ENCODE data around the gene ADAMTS15. TPM values are rescaled to one million over a fixed set of nuclear protein-coding genes. Genes with fewer than 3 reads are reported as not detected.
A peak's percentile ranks its signal among the peaks of the same experiment; 100 is the strongest.

ADAMTS15 gene
- total RNA-seq, 1 donor, result 4.3 TPM

DNA sequence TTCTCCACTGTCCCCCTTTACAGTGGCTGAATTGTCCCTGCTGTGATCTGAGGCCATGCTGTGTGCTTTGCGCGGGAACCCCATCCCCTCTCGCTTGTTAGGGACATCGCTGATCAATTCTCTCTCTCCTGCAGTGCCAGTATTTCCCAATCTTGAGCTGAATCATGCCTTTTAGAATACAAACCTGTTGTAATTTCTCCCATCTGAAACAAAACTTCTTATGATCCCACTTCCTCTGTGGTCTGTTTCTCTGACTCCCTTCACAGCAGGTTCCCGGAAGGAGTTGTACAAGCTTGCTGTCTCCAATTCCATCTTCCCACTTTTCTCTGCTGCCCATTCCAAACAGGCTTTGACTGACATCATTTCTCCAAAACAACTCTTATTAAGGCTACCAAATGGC lies 16.8 kb downstream of the ADAMTS15 start:
- Histone ChIP-seq H3K9me3 (ENCODE audit: low read depth, low read length) (no peaks in the 10 kb centered on the region), H4K20me1 (ENCODE audit: insufficient read depth, low read length) (no peaks in the 10 kb centered on the region), H3K4me1 (ENCODE audit: insufficient read depth, low read length) (no peaks in the 10 kb centered on the region), H3K79me2 (ENCODE audit: insufficient read depth, low read length) (no peaks in the 10 kb centered on the region), H3K27me3 (ENCODE audit: insufficient read depth, low read length) (peaks cover 8% of the 10 kb centered on the region), H2AFZ (ENCODE audit: low read length) (no peak overlapping the region), H3K4me2 (ENCODE audit: insufficient read depth, low read length) (no peak overlapping the region), H3K36me3 (ENCODE audit: insufficient read depth, low read length) (no peaks in the 10 kb centered on the region), H3K4me3 (ENCODE audit: insufficient read depth, low read length) (no peak overlapping the region), H3K27ac (ENCODE audit: low read depth, low read length) (no peak overlapping the region)
- DNase-seq (ENCODE audit: insufficient read length, low spot score, missing footprints), result peak; percentile 42
- TF ChIP-seq, protein P1, sequence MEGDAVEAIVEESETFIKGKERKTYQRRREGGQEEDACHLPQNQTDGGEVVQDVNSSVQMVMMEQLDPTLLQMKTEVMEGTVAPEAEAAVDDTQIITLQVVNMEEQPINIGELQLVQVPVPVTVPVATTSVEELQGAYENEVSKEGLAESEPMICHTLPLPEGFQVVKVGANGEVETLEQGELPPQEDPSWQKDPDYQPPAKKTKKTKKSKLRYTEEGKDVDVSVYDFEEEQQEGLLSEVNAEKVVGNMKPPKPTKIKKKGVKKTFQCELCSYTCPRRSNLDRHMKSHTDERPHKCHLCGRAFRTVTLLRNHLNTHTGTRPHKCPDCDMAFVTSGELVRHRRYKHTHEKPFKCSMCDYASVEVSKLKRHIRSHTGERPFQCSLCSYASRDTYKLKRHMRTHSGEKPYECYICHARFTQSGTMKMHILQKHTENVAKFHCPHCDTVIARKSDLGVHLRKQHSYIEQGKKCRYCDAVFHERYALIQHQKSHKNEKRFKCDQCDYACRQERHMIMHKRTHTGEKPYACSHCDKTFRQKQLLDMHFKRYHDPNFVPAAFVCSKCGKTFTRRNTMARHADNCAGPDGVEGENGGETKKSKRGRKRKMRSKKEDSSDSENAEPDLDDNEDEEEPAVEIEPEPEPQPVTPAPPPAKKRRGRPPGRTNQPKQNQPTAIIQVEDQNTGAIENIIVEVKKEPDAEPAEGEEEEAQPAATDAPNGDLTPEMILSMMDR (IDR thresholded peaks at IDR 0.05; ENCODE audit: extremely low read depth, low read depth, low read length), result no peak

- H4K20me1 ChIP-seq (ENCODE audit: insufficient read depth, low read length), result no peaks in the 10 kb centered on the region
- no peak overlapping the region for H3K4me3 ChIP-seq (ENCODE audit: insufficient read depth, low read length)
- H3K4me2 ChIP-seq (ENCODE audit: insufficient read depth, low read length), result no peak overlapping the region
- H3K79me2 ChIP-seq (ENCODE audit: insufficient read depth, low read length), result no peaks in the 10 kb centered on the region
- H3K4me1 ChIP-seq (ENCODE audit: insufficient read depth, low read length), result no peaks in the 10 kb centered on the region
- H3K27ac ChIP-seq (ENCODE audit: low read depth, low read length), result no peak overlapping the region
- H3K27me3 ChIP-seq (ENCODE audit: insufficient read depth, low read length), result no peaks in the 10 kb centered on the region
- TF ChIP-seq, protein P1 (IDR thresholded peaks at IDR 0.05; ENCODE audit: extremely low read depth, low read depth, low read length), result no peak
- no peaks in the 10 kb centered on the region for H3K36me3 ChIP-seq (ENCODE audit: insufficient read depth, low read length)
- no peak overlapping the region for H2AFZ ChIP-seq (ENCODE audit: low read length)
- DNase-seq (ENCODE audit: insufficient read length, low spot score, missing footprints), result peak; percentile 11
- no peaks in the 10 kb centered on the region for H3K9me3 ChIP-seq (ENCODE audit: low read depth, low read length)
Measured at GRCh38 chr11:130467116-130467900, 18.9 kb downstream of the ADAMTS15 start.

GRCh38 chr11:130469181-130469580 lies 20.7 kb downstream of the ADAMTS15 start:
- peak; percentile 30 for DNase-seq (ENCODE audit: insufficient read length, low spot score, missing footprints)
- Histone ChIP-seq H2AFZ (ENCODE audit: low read length) (no peak overlapping the region), H3K36me3 (ENCODE audit: insufficient read depth, low read length) (no peaks in the 10 kb centered on the region), H4K20me1 (ENCODE audit: insufficient read depth, low read length) (no peaks in the 10 kb centered on the region), H3K9me3 (ENCODE audit: low read depth, low read length) (no peaks in the 10 kb centered on the region), H3K4me3 (ENCODE audit: insufficient read depth, low read length) (no peak overlapping the region), H3K27ac (ENCODE audit: low read depth, low read length) (no peak overlapping the region), H3K79me2 (ENCODE audit: insufficient read depth, low read length) (no peaks in the 10 kb centered on the region), H3K4me2 (ENCODE audit: insufficient read depth, low read length) (no peak overlapping the region), H3K4me1 (ENCODE audit: insufficient read depth, low read length) (no peaks in the 10 kb centered on the region), H3K27me3 (ENCODE audit: insufficient read depth, low read length) (no peaks in the 10 kb centered on the region)
- TF ChIP-seq, protein P1 (IDR thresholded peaks at IDR 0.05; ENCODE audit: extremely low read depth, low read depth, low read length), result no peak

DNA sequence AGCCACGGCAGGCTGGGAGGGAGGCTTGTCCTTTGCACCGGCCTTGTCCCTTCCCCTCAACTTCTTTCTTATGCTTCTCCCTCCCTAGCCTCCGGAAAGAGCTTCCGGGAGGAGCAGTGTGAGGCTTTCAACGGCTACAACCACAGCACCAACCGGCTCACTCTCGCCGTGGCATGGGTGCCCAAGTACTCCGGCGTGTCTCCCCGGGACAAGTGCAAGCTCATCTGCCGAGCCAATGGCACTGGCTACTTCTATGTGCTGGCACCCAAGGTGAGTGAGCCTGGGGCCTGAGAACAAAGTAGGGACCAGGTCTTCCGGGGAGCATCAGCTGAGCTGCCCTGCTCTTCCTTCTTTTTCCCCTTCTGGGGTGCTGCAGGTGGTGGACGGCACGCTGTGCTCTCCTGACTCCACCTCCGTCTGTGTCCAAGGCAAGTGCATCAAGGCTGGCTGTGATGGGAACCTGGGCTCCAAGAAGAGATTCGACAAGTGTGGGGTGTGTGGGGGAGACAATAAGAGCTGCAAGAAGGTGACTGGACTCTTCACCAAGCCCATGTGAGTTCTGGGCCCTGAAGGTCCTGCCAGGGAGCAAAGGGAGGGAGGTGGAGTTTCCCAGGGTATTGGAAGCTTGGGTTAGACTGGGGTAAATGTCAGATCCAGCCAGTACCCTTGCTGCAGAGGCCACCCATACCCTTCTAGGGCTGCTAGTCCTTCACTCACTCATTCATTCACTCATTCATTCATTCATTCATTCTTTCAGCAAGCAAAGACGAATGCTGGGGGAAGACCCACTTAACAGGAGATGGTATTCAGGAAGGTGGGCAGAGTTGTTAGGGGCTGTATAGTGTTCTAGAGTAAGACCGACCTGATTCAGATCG lies 22.6 kb downstream of the ADAMTS15 start:
- H2AFZ ChIP-seq (ENCODE audit: low read length), result no peak overlapping the region
- DNase-seq (ENCODE audit: insufficient read length, low spot score, missing footprints), result peak; percentile 76

More for the DNA sequence above, 22.6 kb downstream of the ADAMTS15 start:
- Histone ChIP-seq H3K36me3 (ENCODE audit: insufficient read depth, low read length) (no peaks in the 10 kb centered on the region), H3K27me3 (ENCODE audit: insufficient read depth, low read length) (no peaks in the 10 kb centered on the region), H3K4me3 (ENCODE audit: insufficient read depth, low read length) (no peak overlapping the region), H4K20me1 (ENCODE audit: insufficient read depth, low read length) (no peaks in the 10 kb centered on the region), H3K27ac (ENCODE audit: low read depth, low read length) (no peak overlapping the region), H3K4me2 (ENCODE audit: insufficient read depth, low read length) (no peak overlapping the region), H3K9me3 (ENCODE audit: low read depth, low read length) (no peaks in the 10 kb centered on the region), H3K4me1 (ENCODE audit: insufficient read depth, low read length) (peaks cover 6% of the 10 kb centered on the region), H3K79me2 (ENCODE audit: insufficient read depth, low read length) (no peaks in the 10 kb centered on the region)
- TF ChIP-seq, protein P1 (IDR thresholded peaks at IDR 0.05; ENCODE audit: extremely low read depth, low read depth, low read length), result no peak

All from osteoblast (primary cell).